ENCODE results near the gene CACNA2D3.

Gene CACNA2D3

DNA sequence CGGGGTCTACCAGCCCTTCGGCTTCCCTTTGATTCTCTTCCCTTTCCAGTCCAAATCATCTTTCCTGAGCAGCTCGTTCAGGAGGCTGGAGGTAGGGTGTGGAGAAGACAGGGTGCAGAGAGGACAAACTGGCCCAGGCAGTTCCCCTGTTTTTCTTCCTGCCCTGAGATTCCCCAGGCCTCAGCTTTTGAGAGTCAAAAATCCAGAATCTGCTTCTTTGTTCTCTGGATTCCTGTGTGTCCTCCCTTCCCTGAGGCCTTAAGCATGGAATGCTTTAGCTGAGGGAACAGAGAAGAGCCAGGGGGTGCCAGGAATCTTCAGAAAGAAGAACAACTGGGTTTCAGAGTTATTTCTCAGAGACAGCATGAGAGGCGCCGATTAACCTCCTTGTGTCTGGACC is 832.2 kb downstream of the CACNA2D3 start:
- Histone ChIP-seq H3K4me1 (ENCODE audit: low read length) (no peaks in the 10 kb centered on the region), H3K4me2 (ENCODE audit: low read depth, low read length) (no peak overlapping the region), H3K36me3 (replicated peaks; ENCODE audit: insufficient read depth, low read length) (no peaks in the 10 kb centered on the region), H2AFZ (ENCODE audit: low read length) (no peak overlapping the region), H3F3A (ENCODE audit: insufficient read depth, low read length) (no peaks in the 10 kb centered on the region), H3K9ac (ENCODE audit: low read length) (no peak overlapping the region), H3K27me3 (replicated peaks; ENCODE audit: insufficient read depth, low read length) (no peaks in the 10 kb centered on the region), H3K79me2 (ENCODE audit: low read length) (no peaks in the 10 kb centered on the region), H3K4me3 (ENCODE audit: low read length) (no peak overlapping the region), H4K20me1 (ENCODE audit: insufficient read depth, low read length) (no peaks in the 10 kb centered on the region), H3K9me2 (replicated peaks; ENCODE audit: insufficient read depth, low read length) (no peaks in the 10 kb centered on the region), H3K27ac (ENCODE audit: low read length) (no peak overlapping the region), H3K9me3 (replicated peaks; ENCODE audit: insufficient read depth, low read length) (no peaks in the 10 kb centered on the region)
- TF ChIP-seq, protein P1, sequence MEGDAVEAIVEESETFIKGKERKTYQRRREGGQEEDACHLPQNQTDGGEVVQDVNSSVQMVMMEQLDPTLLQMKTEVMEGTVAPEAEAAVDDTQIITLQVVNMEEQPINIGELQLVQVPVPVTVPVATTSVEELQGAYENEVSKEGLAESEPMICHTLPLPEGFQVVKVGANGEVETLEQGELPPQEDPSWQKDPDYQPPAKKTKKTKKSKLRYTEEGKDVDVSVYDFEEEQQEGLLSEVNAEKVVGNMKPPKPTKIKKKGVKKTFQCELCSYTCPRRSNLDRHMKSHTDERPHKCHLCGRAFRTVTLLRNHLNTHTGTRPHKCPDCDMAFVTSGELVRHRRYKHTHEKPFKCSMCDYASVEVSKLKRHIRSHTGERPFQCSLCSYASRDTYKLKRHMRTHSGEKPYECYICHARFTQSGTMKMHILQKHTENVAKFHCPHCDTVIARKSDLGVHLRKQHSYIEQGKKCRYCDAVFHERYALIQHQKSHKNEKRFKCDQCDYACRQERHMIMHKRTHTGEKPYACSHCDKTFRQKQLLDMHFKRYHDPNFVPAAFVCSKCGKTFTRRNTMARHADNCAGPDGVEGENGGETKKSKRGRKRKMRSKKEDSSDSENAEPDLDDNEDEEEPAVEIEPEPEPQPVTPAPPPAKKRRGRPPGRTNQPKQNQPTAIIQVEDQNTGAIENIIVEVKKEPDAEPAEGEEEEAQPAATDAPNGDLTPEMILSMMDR (IDR thresholded peaks at IDR 0.05; ENCODE audit: low read length) = no peak
- TF ChIP-seq EZH2phosphoT487 (IDR thresholded peaks at IDR 0.05; ENCODE audit: low read length) = no peak
- TF ChIP-seq EZH2 (optimal IDR thresholded peaks at IDR 0.05; ENCODE audit: low read depth, low read length) = no peak
- no peak for DNase-seq

DNA sequence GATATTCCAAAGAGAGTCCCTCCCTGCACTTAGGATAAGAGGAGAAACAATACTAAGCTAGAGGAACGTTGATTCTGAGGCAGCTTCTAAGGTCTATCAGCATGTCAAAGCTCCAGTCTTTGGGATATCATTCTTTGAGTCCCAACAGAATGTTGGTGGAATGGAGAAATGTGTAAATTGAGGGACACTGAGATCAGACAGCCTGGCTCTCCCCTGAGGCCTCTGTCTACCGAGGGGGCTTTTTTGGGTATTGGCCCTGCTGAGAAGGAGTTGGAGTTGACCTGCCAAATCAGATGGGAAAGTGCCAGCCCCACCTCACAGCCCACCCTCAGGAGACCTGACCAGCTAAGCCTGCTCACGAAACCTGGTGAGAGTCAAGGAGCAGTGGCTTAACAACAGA is 833.1 kb downstream of the CACNA2D3 start:
- H3K4me3 ChIP-seq (ENCODE audit: low read length) = no peak overlapping the region
- H2AFZ ChIP-seq (ENCODE audit: low read length) = no peak overlapping the region
- DNase-seq = no peak
- H3K4me2 ChIP-seq (ENCODE audit: low read depth, low read length) = no peak overlapping the region
- no peaks in the 10 kb centered on the region for H3K9me2 ChIP-seq (replicated peaks; ENCODE audit: insufficient read depth, low read length)
- no peak overlapping the region for H3K27ac ChIP-seq (ENCODE audit: low read length)
- H3K27me3 ChIP-seq (replicated peaks; ENCODE audit: insufficient read depth, low read length) = no peaks in the 10 kb centered on the region
- H3K9me3 ChIP-seq (replicated peaks; ENCODE audit: insufficient read depth, low read length) = no peaks in the 10 kb centered on the region
- H3K4me1 ChIP-seq (ENCODE audit: low read length) = no peaks in the 10 kb centered on the region
- H3K79me2 ChIP-seq (ENCODE audit: low read length) = no peaks in the 10 kb centered on the region
- H3K9ac ChIP-seq (ENCODE audit: low read length) = no peak overlapping the region
- no peaks in the 10 kb centered on the region for H3F3A ChIP-seq (ENCODE audit: insufficient read depth, low read length)
- no peaks in the 10 kb centered on the region for H4K20me1 ChIP-seq (ENCODE audit: insufficient read depth, low read length)
- no peaks in the 10 kb centered on the region for H3K36me3 ChIP-seq (replicated peaks; ENCODE audit: insufficient read depth, low read length)
- TF ChIP-seq EZH2phosphoT487 (IDR thresholded peaks at IDR 0.05; ENCODE audit: low read length) (no peak), EZH2 (optimal IDR thresholded peaks at IDR 0.05; ENCODE audit: low read depth, low read length) (no peak)

DNA sequence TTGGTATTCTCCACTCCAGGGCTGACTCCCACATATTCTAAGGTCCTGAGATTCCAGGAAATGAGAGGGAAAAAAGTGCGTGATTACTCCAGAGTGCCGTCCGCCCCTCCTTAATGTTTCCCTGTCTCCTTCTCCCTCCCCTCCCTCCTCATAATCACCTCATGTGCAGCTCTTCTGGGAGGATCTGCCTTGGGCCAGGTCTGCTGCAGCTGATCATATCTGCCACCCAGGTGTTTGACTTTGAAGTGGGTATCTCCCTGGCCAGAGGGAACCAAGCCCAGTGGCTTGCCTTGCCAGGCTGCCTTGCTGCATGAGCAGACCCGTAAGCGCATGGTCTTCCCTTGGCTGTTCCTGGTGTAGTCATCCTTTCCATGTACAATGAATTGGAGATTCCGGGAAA is 833.6 kb downstream of the CACNA2D3 start:
- H3K36me3 ChIP-seq (replicated peaks; ENCODE audit: insufficient read depth, low read length) = no peaks in the 10 kb centered on the region
- no peaks in the 10 kb centered on the region for H3K79me2 ChIP-seq (ENCODE audit: low read length)
- no peaks in the 10 kb centered on the region for H3K9me2 ChIP-seq (replicated peaks; ENCODE audit: insufficient read depth, low read length)
- no peak overlapping the region for H3K9ac ChIP-seq (ENCODE audit: low read length)
- no peak overlapping the region for H3K4me3 ChIP-seq (ENCODE audit: low read length)
- no peak for DNase-seq
- no peaks in the 10 kb centered on the region for H3K27me3 ChIP-seq (replicated peaks; ENCODE audit: insufficient read depth, low read length)
- no peak overlapping the region for H2AFZ ChIP-seq (ENCODE audit: low read length)
- no peak overlapping the region for H3K27ac ChIP-seq (ENCODE audit: low read length)
- TF ChIP-seq EZH2 (optimal IDR thresholded peaks at IDR 0.05; ENCODE audit: low read depth, low read length) (no peak), EZH2phosphoT487 (IDR thresholded peaks at IDR 0.05; ENCODE audit: low read length) (no peak)
- TF ChIP-seq, protein P1 (IDR thresholded peaks at IDR 0.05; ENCODE audit: low read length) = no peak
- no peaks in the 10 kb centered on the region for H3K4me1 ChIP-seq (ENCODE audit: low read length)
- H3F3A ChIP-seq (ENCODE audit: insufficient read depth, low read length) = no peaks in the 10 kb centered on the region
- no peaks in the 10 kb centered on the region for H4K20me1 ChIP-seq (ENCODE audit: insufficient read depth, low read length)
- no peaks in the 10 kb centered on the region for H3K9me3 ChIP-seq (replicated peaks; ENCODE audit: insufficient read depth, low read length)
- H3K4me2 ChIP-seq (ENCODE audit: low read depth, low read length) = no peak overlapping the region

DNA sequence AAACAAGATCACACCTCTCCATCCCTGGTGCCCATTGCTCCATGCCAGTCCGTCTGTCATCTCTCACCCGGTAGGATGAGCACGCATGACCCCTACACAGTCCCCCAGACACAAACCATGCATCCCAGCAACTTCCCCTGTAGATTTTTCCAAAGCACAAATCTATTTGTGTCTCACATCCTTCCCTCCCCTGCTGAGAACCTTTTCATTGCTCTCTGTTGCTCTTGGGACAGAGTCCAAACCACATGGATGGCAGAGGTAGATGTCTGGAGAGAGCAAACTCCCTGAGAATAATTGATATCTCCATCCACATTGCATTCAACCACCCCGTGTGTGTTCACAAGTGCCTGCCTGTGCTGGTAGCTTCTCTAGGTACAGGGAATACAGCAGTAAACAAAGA is 835.4 kb downstream of the CACNA2D3 start:
- no peaks in the 10 kb centered on the region for H3F3A ChIP-seq (ENCODE audit: insufficient read depth, low read length)
- H3K9me2 ChIP-seq (replicated peaks; ENCODE audit: insufficient read depth, low read length) = no peaks in the 10 kb centered on the region
- no peak overlapping the region for H3K4me3 ChIP-seq (ENCODE audit: low read length)
- no peaks in the 10 kb centered on the region for H3K36me3 ChIP-seq (replicated peaks; ENCODE audit: insufficient read depth, low read length)
- H3K9me3 ChIP-seq (replicated peaks; ENCODE audit: insufficient read depth, low read length) = no peaks in the 10 kb centered on the region
- H3K9ac ChIP-seq (ENCODE audit: low read length) = no peak overlapping the region
- H3K79me2 ChIP-seq (ENCODE audit: low read length) = no peaks in the 10 kb centered on the region
- no peaks in the 10 kb centered on the region for H3K27me3 ChIP-seq (replicated peaks; ENCODE audit: insufficient read depth, low read length)
- no peaks in the 10 kb centered on the region for H3K4me1 ChIP-seq (ENCODE audit: low read length)
- TF ChIP-seq EZH2 (optimal IDR thresholded peaks at IDR 0.05; ENCODE audit: low read depth, low read length) (no peak), EZH2phosphoT487 (IDR thresholded peaks at IDR 0.05; ENCODE audit: low read length) (no peak)
- TF ChIP-seq, protein P1 (IDR thresholded peaks at IDR 0.05; ENCODE audit: low read length) = no peak
- no peaks in the 10 kb centered on the region for H4K20me1 ChIP-seq (ENCODE audit: insufficient read depth, low read length)
- H2AFZ ChIP-seq (ENCODE audit: low read length) = no peak overlapping the region
- H3K4me2 ChIP-seq (ENCODE audit: low read depth, low read length) = no peak overlapping the region
- DNase-seq = no peak
- H3K27ac ChIP-seq (ENCODE audit: low read length) = no peak overlapping the region
